Right lobe of liver (tissue), 6 donors: ENCODE data around the gene KIF13A. TPM values are rescaled to one million over a fixed set of nuclear protein-coding genes. Genes with fewer than 3 reads are reported as not detected.

Experiments used
- ATAC-seq, 4 donors: fragments of 200-7000 bp; cut with Tn5 transposase; one replicate each; pipeline ENCODE4 v1.9.1; 2020; ENCODE audit warnings: mild to moderate bottlenecking in 4 of 4, moderate library complexity in 4 of 4
- DNase-seq, 3 donors: peaks; one replicate each; pipeline ENCODE4 v3.0.0-alpha.2; 2020
- H3K27ac ChIP-seq, 3 donors: fragments of 200-600 bp; one replicate each; pipeline ENCODE4 v1.8.0; 2022
- H3K27me3 ChIP-seq, 2 donors: fragments of 200-600 bp; one replicate each; pipeline ENCODE4 v1.8.0; 2022
- H3K36me3 ChIP-seq, 4 donors: fragments of 200-600 bp; sonication (generic) in 1 of 4; one replicate each; pipeline versions ENCODE4 v1.5.1 to v1.8.0; 2017 to 2022; ENCODE audit warnings: control low read depth in 1 of 4
- H3K4me1 ChIP-seq, 4 donors: fragments of 200-600 bp; sonication (generic) in 1 of 4; one replicate each; pipeline versions ENCODE4 v1.5.1 to v1.8.0; 2017 to 2022; ENCODE audit warnings: control low read depth in 1 of 4
- H3K4me3 ChIP-seq, 3 donors: fragments of 200-600 bp; one replicate each; pipeline ENCODE4 v1.8.0; 2022
- H3K9me3 ChIP-seq, 4 donors: fragments of 200-600 bp; sonication (generic) in 1 of 4; one replicate each; pipeline versions ENCODE4 v1.5.1 to v1.8.0; 2017 to 2022; ENCODE audit warnings: control low read depth in 1 of 4
- CTCF ChIP-seq, 4 donors: fragments of 200-600 bp in 3 of 4; fragments of 450-650 bp in 1 of 4; IDR thresholded peaks; one replicate each; pipeline versions ENCODE4 v1.5.1 to v1.8.0; 2016 to 2022; ENCODE audit warnings: antibody characterized with exemption in 4 of 4, mild to moderate bottlenecking in 2 of 4
- POLR2A ChIP-seq: fragments of 450-650 bp; IDR thresholded peaks from one replicate; pipeline ENCODE4 v1.6.1; 2017; ENCODE audit warnings: antibody characterized with exemption, mild to moderate bottlenecking
- WGBS: methylation state at CpG from one replicate; pipeline ENCODE4 v1.1.6; 2018; ENCODE audit warnings: low coverage, low lambda C conversion rate; ENCODE audit not compliant: insufficient coverage; ENCODE audit errors: missing lambda C conversion rate; 5-methylcytosine and 5-hydroxymethylcytosine counted together
- intact Hi-C, 2 donors: fragments of 100-400 bp; cut with DNase I; formaldehyde crosslinking; loops; one replicate each; pipeline versions ENCODE4 v1.11.2 to v1.14.1; 2022
- total RNA-seq, 6 experiments: library from RNA; depleted of rRNA in 2 of 6; stranded (reverse); fragments of >200 nt in 2 of 6; fragmentation: NEBNext Ultra II Directional in 3 of 6; extraction: Animal tissue kit (Norgen Biotek cat#: 25700) in 3 of 6; gene quantifications; one replicate each; pipeline versions ENCODE4 v1.1.0 to v1.2.4, GENCODE V29; 2016 to 2023
- donor health status: DM: no; HTN: yes; CAD: no.
- donor health status: DM: no; HTN: no; CAD: no.
- donor health status: DM: no; HTN: no; CAD: no.
- donor health status: DM: no; HTN: yes; CAD: no.
- donor health status: DM: no; HTN: yes; CAD: no.

KIF13A gene
- total RNA-seq, 6 experiments from 2014 or later, result 17.7 to 19.4 (median 18.4) TPM

- DNase-seq (no peak), ATAC-seq (no peak)
- intact Hi-C loops, result no loop called here
- no peak for TF ChIP-seq CTCF (IDR thresholded peaks at IDR 0.05)
- TF ChIP-seq POLR2A, result no peak
- no peaks in the 10 kb centered on the region for H3K9me3 ChIP-seq
- peaks cover 0 to 16% (median 0%) of the 10 kb centered on the region in 4 donors for H3K4me1 ChIP-seq
- WGBS, result 82% methylated on average over 6 of the region's 6 CpGs
- H3K27me3 ChIP-seq, result no peaks in the 10 kb centered on the region
- no peak overlapping the region for H3K27ac ChIP-seq
- no peak overlapping the region for H3K4me3 ChIP-seq
- no peaks in the 10 kb centered on the region for H3K36me3 ChIP-seq
These were observed 110.1 kb downstream of the KIF13A start for GRCh38 chr6:17877196-17877894.

- Histone ChIP-seq H3K36me3 (no peaks in the 10 kb centered on the region), H3K27me3 (no peaks in the 10 kb centered on the region), H3K27ac (no peak overlapping the region), H3K4me3 (no peak overlapping the region), H3K4me1 (peaks cover 0 to 16% (median 0%) of the 10 kb centered on the region in 4 donors), H3K9me3 (no peaks in the 10 kb centered on the region)
- intact Hi-C loops, result no loop called here
- no peak for DNase-seq
- TF ChIP-seq CTCF (IDR thresholded peaks at IDR 0.05) (no peak), POLR2A (no peak)
- WGBS, result 78% methylated on average over 10 of the region's 10 CpGs
- ATAC-seq, result no peak
These were observed 112.7 kb downstream of the KIF13A start for GRCh38 chr6:17874753-17875152.

- no peak for DNase-seq
- WGBS, result 86% methylated on average over 2 of the region's 2 CpGs
- TF ChIP-seq CTCF (IDR thresholded peaks at IDR 0.05), result no peak
- TF ChIP-seq POLR2A, result no peak
- no peaks in the 10 kb centered on the region for H3K9me3 ChIP-seq
- no peaks in the 10 kb centered on the region for H3K36me3 ChIP-seq
- H3K4me1 ChIP-seq, result peaks cover 0 to 12% (median 0%) of the 10 kb centered on the region in 4 donors
- H3K27ac ChIP-seq, result no peak overlapping the region
- no peaks in the 10 kb centered on the region for H3K27me3 ChIP-seq
- ATAC-seq, result no peak
- intact Hi-C loops, result no loop called here
- H3K4me3 ChIP-seq, result no peak overlapping the region
These were observed 114.5 kb downstream of the KIF13A start for GRCh38 chr6:17872908-17873307.

- Histone ChIP-seq H3K36me3 (no peaks in the 10 kb centered on the region), H3K9me3 (no peaks in the 10 kb centered on the region), H3K27me3 (no peaks in the 10 kb centered on the region), H3K4me3 (no peak overlapping the region), H3K4me1 (peaks cover 0 to 6% (median 0%) of the 10 kb centered on the region in 4 donors), H3K27ac (no peak overlapping the region)
- ATAC-seq, result no peak
- DNase-seq, result no peak
- 92% methylated on average over 3 of the region's 3 CpGs for WGBS
- TF ChIP-seq POLR2A, result no peak
- no peak for TF ChIP-seq CTCF (IDR thresholded peaks at IDR 0.05)
- intact Hi-C loops, result no loop called here
These were observed 115.6 kb downstream of the KIF13A start for GRCh38 chr6:17871836-17872235.

- Histone ChIP-seq H3K4me1 (peaks cover 0 to 6% (median 0%) of the 10 kb centered on the region in 4 donors), H3K9me3 (no peaks in the 10 kb centered on the region), H3K36me3 (no peaks in the 10 kb centered on the region), H3K27me3 (no peaks in the 10 kb centered on the region), H3K4me3 (no peak overlapping the region), H3K27ac (no peak overlapping the region)
- no peak for TF ChIP-seq CTCF (IDR thresholded peaks at IDR 0.05)
- no peak for TF ChIP-seq POLR2A
- ATAC-seq, result no peak
- intact Hi-C loops, result no loop called here
- DNase-seq, result no peak
- 90% methylated on average over 1 of the region's 1 CpG for WGBS
These were observed 116.3 kb downstream of the KIF13A start for GRCh38 chr6:17871189-17871519.
